Spleen (tissue), 7 donors: ENCODE data around the gene GRHPR.
"Not testable (repeated sequence)": the region's sequence is repeated elsewhere in the genome, so short reads cannot be mapped to it uniquely, and the experiment has no call there.

Experiments used
- POLR2A ChIP-seq, 3 donors: fragments of 450-650 bp; IDR thresholded peaks; one replicate each; pipeline ENCODE4 v1.5.1; 2017; ENCODE audit warnings: antibody characterized with exemption in 3 of 3, mild to moderate bottlenecking in 1 of 3
- TF ChIP-seq, protein P1 (sequence below), 11 experiments: fragments of 200-600 bp in 7 of 11; fragments of 450-650 bp in 4 of 11; sonication (generic) in 4 of 11; IDR thresholded peaks in 8 of 11; conservative IDR thresholded peaks in 3 of 11; 1 replicate in 7 of 11; 2 replicates in 4 of 11; pipeline versions ENCODE4 v1.4.0 to v1.8.0; 2016 to 2021; ENCODE audit warnings: antibody characterized with exemption in 11 of 11, inconsistent platforms in 4 of 11, mild to moderate bottlenecking in 1 of 11
- donor health status: DM: no; HTN: no; CAD: no; lungs with moderate emphysema.
- donor health status: DM: no; HTN: no; CAD: no.
- donor health status: DM: no; HTN: no; CAD: no.

DNA sequence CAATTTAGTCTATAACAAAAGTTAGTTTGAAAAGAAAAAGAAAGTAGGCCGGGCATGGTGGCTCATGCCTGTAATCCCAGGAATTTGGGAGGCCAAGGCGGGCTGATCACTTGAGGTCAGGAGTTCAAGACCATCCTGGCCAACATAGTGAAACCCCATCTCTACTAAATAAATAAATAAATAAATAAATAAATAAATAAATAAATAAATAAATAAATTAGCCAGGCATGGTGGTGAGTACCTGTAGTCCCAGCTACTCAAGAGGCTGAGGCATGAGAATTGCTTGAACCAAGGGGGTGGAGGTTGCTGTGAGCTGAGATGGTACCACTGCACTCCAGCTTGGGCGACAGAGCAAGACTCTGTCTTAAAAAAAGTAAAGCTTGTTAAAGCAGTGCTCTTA, 24.5 kb upstream of the GRHPR start:
- TF ChIP-seq, protein P1, sequence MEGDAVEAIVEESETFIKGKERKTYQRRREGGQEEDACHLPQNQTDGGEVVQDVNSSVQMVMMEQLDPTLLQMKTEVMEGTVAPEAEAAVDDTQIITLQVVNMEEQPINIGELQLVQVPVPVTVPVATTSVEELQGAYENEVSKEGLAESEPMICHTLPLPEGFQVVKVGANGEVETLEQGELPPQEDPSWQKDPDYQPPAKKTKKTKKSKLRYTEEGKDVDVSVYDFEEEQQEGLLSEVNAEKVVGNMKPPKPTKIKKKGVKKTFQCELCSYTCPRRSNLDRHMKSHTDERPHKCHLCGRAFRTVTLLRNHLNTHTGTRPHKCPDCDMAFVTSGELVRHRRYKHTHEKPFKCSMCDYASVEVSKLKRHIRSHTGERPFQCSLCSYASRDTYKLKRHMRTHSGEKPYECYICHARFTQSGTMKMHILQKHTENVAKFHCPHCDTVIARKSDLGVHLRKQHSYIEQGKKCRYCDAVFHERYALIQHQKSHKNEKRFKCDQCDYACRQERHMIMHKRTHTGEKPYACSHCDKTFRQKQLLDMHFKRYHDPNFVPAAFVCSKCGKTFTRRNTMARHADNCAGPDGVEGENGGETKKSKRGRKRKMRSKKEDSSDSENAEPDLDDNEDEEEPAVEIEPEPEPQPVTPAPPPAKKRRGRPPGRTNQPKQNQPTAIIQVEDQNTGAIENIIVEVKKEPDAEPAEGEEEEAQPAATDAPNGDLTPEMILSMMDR (IDR thresholded peaks at IDR 0.05 in 8 of 11, conservative IDR thresholded peaks at IDR 0.05 in 3 of 11) = not testable (repeated sequence)
- not testable (repeated sequence) for TF ChIP-seq POLR2A (IDR thresholded peaks at IDR 0.05)
